Hematopoietic multipotent progenitor cell treated with erythropoietin and hydrocortisone succinate and interleukin-3 and kit ligand, for 17 days (in vitro differentiated cells): ENCODE data around the gene SEC11C.

Source experiments
- DNase-seq: peaks from one replicate; pipeline ENCODE4 v3.0.0-alpha.2; 2015; ENCODE audit warnings: low spot score

SEC11C gene

GRCh38 chr18:59145055-59145454, 5.4 kb downstream of the SEC11C start:
- DNase-seq, result no peak

- no peak for DNase-seq
Observed at GRCh38 chr18:59148192-59148591, 8.5 kb downstream of the SEC11C start.

DNA sequence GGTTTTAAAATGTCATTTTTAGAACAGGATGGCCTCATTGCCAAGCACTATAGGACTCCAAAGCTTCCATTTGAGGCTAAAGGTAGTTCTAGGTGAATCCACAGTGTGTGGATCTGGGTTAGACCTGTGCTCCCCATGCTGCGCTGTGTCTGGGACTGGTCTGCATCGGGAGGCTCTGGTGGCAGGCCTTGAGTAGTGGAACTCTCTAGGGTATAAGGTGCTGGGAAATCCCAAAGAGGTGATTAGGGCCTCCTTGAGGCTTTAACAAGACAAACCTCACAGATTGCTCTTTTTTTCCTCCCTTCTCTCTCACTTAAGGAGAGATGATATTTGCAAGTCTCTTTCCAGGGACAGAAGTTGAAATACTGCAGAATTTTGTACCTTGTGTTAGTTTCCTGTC, 9.3 kb downstream of the SEC11C start:
- DNase-seq, result no peak

GRCh38 chr18:59149416-59149815, 9.7 kb downstream of the SEC11C start:
- DNase-seq, result no peak

DNA sequence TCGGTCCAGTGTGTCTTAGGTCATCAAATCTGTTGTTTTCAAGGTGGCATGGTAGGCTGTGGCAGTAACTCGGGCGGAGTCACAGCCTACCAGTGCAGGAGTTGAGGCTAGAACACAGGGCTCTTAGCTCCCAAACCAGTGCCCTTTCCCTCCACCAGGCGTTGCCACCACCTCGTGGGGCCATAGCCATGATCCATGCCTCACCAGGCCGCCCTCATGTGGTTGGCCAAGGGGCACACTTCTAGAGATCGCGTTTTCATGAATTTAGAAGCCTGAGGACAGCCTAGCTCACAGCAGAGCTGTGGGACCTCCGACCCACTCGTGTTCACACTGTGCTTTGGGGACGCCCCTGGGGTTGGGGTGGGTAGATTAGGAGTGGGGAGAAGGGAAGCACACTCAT, 10.6 kb downstream of the SEC11C start:
- DNase-seq, result no peak

- no peak for DNase-seq
Observed at GRCh38 chr18:59155153-59155552, 15.5 kb downstream of the SEC11C start.

DNA sequence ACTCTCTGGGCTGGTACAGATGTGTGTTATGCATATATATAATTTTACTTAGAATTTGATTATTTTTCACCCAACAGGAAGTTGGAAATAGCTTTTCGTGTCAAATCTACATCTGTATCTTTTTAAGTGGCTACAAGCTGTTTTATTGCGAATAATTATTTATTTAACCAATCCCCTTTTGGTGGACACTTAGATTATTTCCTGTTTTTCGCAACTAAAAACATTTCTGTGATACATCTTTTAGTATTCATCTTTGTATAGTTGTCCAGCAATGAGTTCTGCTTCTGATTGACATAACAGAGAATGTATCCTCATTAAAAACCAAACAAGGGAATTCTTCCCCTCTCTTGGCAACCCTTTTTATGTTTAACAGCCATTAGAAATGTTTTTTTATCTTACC, 16.6 kb downstream of the SEC11C start:
- no peak for DNase-seq

DNA sequence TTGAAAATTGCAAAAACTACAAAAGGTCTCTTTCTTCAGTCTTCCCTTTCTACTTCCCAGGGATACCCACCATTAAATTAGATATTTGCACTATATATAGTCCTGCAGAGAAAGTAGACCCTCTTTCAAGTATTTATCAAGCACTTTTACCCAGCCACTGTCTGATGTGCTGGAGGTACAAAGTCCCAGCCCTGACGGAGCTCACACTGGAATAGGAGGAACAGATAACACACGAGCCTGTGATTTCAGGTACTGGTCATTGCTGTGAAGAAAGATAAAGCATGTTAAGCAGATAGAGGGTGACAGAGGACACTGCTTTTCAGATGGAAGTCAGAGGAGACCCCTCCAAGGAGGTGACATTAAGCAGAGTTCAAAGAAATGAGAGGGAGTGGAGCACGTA, 19.6 kb downstream of the SEC11C start:
- DNase-seq, result no peak

GRCh38 chr18:59159986-59160385, 20.3 kb downstream of the SEC11C start:
- no peak for DNase-seq

- DNase-seq, result no peak
Observed at GRCh38 chr18:59172664-59173249, 33.1 kb downstream of the SEC11C start.

GRCh38 chr18:59177485-59177884, 37.8 kb downstream of the SEC11C start:
- no peak for DNase-seq

GRCh38 chr18:59180150-59180845, 40.6 kb downstream of the SEC11C start:
- DNase-seq, result no peak

GRCh38 chr18:59182673-59183072, 43.0 kb downstream of the SEC11C start:
- no peak for DNase-seq

DNA sequence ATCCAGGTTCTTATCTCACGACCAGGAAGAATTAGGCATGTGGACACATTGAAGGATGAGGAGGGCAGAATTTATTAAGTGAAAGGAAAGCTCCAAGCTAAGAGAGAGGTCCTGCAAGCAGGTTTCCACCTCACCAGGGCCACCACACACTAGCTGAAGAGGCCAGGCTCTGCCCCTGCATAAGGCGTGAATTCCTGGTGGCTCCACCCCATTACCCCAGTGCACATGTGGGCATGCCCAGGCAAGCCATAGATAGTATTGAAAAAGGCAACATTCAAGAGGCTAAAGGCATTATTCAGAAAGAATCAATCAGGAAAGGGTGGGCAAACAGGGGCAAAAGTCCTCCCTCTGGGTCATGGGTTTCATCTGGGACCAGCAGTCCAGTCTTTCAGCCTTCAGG, 49.3 kb downstream of the SEC11C start:
- DNase-seq, result no peak

GRCh38 chr18:59189746-59190145, 50.1 kb downstream of the SEC11C start:
- DNase-seq, result no peak

DNA sequence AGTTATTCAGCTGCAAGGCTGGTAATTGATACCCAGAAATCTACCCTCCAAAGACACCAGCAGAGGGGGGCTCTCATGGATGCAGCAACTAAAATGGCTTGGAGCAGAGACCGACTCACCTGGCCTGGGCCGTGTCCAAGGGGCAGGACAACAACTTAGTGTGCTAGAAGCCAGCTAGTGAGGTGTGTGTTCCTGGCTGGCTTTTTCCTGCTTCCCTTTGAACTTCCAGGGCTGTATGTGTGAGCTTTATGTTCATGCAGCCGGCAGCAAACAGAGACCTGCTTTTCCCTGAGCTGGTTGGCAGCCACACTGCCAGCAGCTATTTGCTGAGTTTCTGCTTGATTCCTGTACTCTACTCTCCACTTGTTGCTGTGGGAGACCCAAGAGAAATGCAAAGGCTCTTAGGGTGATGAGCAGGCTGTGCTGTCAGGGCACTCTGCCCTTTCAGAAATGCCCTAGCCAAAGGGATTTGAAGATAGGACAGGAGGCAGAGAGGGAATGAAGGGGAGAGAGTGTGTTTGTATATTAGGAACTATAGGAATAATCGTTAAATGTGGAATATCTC, 56.6 kb downstream of the SEC11C start:
- DNase-seq, result no peak

DNA sequence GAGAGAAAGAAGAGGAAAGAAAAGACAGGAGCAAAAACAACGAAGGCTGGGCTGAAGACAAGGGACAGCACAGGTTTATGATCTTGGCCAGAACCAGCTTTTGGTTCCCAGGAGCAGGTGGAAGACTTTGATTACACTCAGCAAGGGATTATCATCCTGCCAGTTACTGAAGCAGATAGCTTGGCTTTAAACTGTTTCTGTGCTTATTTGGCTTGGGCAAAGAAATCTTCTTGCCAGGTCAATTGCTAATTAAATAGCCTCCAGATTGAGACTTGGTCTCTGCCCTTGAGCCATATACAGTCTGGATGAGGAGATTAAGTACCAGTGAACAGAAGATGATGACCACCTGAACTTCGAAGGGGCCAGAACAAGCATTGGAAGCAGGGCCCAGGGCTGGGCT, 58.0 kb downstream of the SEC11C start:
- no peak for DNase-seq

DNA sequence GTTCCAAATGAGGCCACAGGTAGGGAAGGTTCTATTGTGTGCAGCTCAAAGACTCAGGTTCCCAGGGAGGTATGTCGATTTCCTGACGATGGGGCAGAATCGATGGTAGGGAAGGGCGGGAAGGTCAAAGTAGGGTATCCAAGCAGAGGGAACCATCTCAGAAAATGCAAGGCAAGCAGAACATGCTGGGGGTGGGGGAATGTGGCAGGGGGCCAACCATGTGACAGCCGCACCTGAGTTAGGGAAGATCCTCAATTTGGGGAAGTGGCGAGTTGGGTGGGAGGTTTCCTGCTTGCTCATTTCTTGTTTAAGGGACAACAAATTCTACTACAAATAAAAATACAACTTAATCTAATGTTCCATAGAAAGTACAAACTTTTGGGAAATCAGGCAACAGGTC, 58.5 kb downstream of the SEC11C start:
- no peak for DNase-seq

GRCh38 chr18:59200787-59201186, 61.1 kb downstream of the SEC11C start:
- DNase-seq, result no peak

DNA sequence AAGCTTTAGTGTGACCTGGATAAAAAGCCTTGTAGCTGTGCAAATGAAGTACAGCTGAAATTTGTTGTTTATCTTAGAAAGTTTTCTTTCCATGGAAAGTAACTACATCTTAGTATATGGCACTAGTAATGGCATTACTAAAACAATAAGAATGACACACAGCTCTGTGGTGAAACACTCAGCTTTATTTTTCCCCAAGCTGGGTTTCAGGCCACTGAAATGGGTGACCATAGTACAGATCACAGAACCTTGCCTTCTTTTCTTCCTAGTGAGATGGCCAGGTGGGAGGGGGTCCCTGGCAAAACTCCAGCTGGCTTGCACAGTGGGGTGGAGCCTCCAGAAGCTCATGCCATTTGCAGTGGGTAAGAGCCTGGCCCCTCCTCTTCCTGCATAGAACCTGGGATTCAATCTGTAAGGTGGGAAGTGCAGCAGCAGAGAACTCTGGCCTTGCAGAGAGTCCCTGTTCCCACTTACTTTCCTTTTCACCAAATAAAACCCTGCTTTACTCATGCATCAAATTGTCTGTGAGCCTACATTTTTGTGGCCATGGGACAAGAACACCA, 62.7 kb downstream of the SEC11C start:
- DNase-seq, result no peak

GRCh38 chr18:59207506-59207905, 67.8 kb downstream of the SEC11C start:
- DNase-seq, result no peak
